HG02571 (cell line): ENCODE results near the gene MAML3.

Experiments used
- ATAC-seq: cut with Tn5 transposase; IDR thresholded peaks from one replicate; pipeline ENCODE4 v1.9.1; 2021; ENCODE audit warnings: mild to moderate bottlenecking, moderate library complexity; ENCODE audit not compliant: unreplicated experiment

Gene MAML3

GRCh38 chr4:140048419-140048995 is 105.5 kb downstream of the MAML3 start:
- ATAC-seq, result no peak

- no peak for ATAC-seq
Observed at GRCh38 chr4:140047786-140048185, 106.2 kb downstream of the MAML3 start.

GRCh38 chr4:140047017-140047640 is 106.9 kb downstream of the MAML3 start:
- no peak for ATAC-seq

- no peak for ATAC-seq
Observed at GRCh38 chr4:140046543-140046942, 107.4 kb downstream of the MAML3 start.

- ATAC-seq, result no peak
Observed at GRCh38 chr4:140046016-140046415, 108.0 kb downstream of the MAML3 start.

- ATAC-seq, result no peak
Observed at GRCh38 chr4:140044337-140044902, 109.6 kb downstream of the MAML3 start.

GRCh38 chr4:140042634-140043033 is 111.3 kb downstream of the MAML3 start:
- ATAC-seq, result no peak

- no peak for ATAC-seq
Observed at GRCh38 chr4:140038031-140038533, 115.9 kb downstream of the MAML3 start.

- ATAC-seq, result no peak
Observed at GRCh38 chr4:140037353-140038030, 116.5 kb downstream of the MAML3 start.

GRCh38 chr4:140031706-140032105 is 122.3 kb downstream of the MAML3 start:
- ATAC-seq, result no peak

GRCh38 chr4:140031061-140031460 is 122.9 kb downstream of the MAML3 start:
- no peak for ATAC-seq

GRCh38 chr4:140028676-140029517 is 125.1 kb downstream of the MAML3 start:
- ATAC-seq, result no peak

- no peak for ATAC-seq
Observed at GRCh38 chr4:140028101-140028500, 125.9 kb downstream of the MAML3 start.

GRCh38 chr4:140027101-140027500 is 126.9 kb downstream of the MAML3 start:
- ATAC-seq, result no peak

- ATAC-seq, result no peak
Observed at GRCh38 chr4:140025470-140025869, 128.5 kb downstream of the MAML3 start.

- ATAC-seq, result no peak
Observed at GRCh38 chr4:140020457-140021361, 133.3 kb downstream of the MAML3 start.

- no peak for ATAC-seq
Observed at GRCh38 chr4:140019619-140020347, 134.2 kb downstream of the MAML3 start.

GRCh38 chr4:140018931-140019618 is 134.9 kb downstream of the MAML3 start:
- ATAC-seq, result no peak

GRCh38 chr4:140014284-140014683 is 139.7 kb downstream of the MAML3 start:
- ATAC-seq, result no peak
